ENCODE results near the gene PI3. TPM values are rescaled to one million over a fixed set of nuclear protein-coding genes. Genes with fewer than 3 reads are reported as not detected.

The PI3 gene
- total and polyA plus RNA-seq, 2 of the 8 experiments (the other 6 are each of a cell fraction or from before 2014, with no cell fraction given) = not detected

GRCh38 chr20:45153752-45154151, 20.9 kb upstream of the PI3 start (continued):
- TF ChIP-seq SIN3A (conservative IDR thresholded peaks at IDR 0.05 in 1 of 2, IDR thresholded peaks at IDR 0.05 in 1 of 2; ENCODE audit: low read depth in 1 of 2, low read length in 2 of 2) (no peak), SRF (IDR thresholded peaks at IDR 0.05; ENCODE audit: low read depth, low read length) (no peak), POLR2AphosphoS5 (IDR thresholded peaks at IDR 0.05; ENCODE audit: low read depth, low read length) (no peak), TAF1 (IDR thresholded peaks at IDR 0.05; ENCODE audit: low read depth, low read length) (no peak)
